Keratinocyte (primary cell): ENCODE measurements around the gene TMTC4. TPM values are rescaled to one million over a fixed set of nuclear protein-coding genes. Genes with fewer than 3 reads are reported as not detected.

ENCODE experiments used
- DNase-seq: peaks from one replicate; pipeline ENCODE4 v3.0.0-alpha.2; 2011; ENCODE audit warnings: low read depth, missing footprints, low spot score
- FAIRE-seq: peaks from 2 replicates; lab custom pipeline; 2011; peaks lifted over from hg19 to GRCh38; lab: Jason Lieb, UNC
- H2AFZ ChIP-seq: 2 replicates; pipeline ENCODE4 v1.6.0; 2012; ENCODE audit warnings: low read length, control low read depth, inconsistent platforms; ENCODE audit not compliant: control insufficient read depth
- H3K27ac ChIP-seq: 2 replicates; pipeline ENCODE4 v1.5.1; 2011; ENCODE audit warnings: low read length; ENCODE audit not compliant: control insufficient read depth, insufficient read depth
- H3K27me3 ChIP-seq: 3 replicates; pipeline ENCODE4 v1.6.0; 2011; ENCODE audit warnings: low read length; ENCODE audit not compliant: control insufficient read depth, insufficient read depth; ENCODE audit errors: extremely low read depth
- H3K36me3 ChIP-seq, 2 experiments: 2 replicates in 1 of 2; 3 replicates in 1 of 2; pipeline ENCODE4 v1.5.1; 2011; ENCODE audit warnings: low read length in 2 of 2, mild to moderate bottlenecking in 1 of 2; ENCODE audit not compliant: control insufficient read depth in 2 of 2, insufficient read depth in 2 of 2; ENCODE audit errors: extremely low read depth in 1 of 2
- H3K4me1 ChIP-seq: 3 replicates; pipeline ENCODE4 v1.5.1; 2011; ENCODE audit warnings: low read length; ENCODE audit not compliant: control insufficient read depth, insufficient read depth; ENCODE audit errors: extremely low read depth
- H3K4me2 ChIP-seq: 3 replicates; pipeline ENCODE4 v1.6.0; 2011; ENCODE audit warnings: low read depth, low read length; ENCODE audit not compliant: control insufficient read depth, insufficient read depth; ENCODE audit errors: extremely low read depth
- H3K4me3 ChIP-seq, 3 experiments: fragments of 200-600 bp in 1 of 3; sonication (generic) in 1 of 3; 2 replicates in 2 of 3; 3 replicates in 1 of 3; pipeline ENCODE4 v1.5.1; 2011 to 2016; ENCODE audit warnings: low read length in 3 of 3, mild to moderate bottlenecking in 3 of 3, control low read depth in 2 of 3, inconsistent platforms in 1 of 3, low read depth in 1 of 3, mixed read lengths in 1 of 3, mixed run types in 1 of 3, moderate library complexity in 1 of 3; ENCODE audit not compliant: control insufficient read depth in 2 of 3, insufficient read depth in 2 of 3; ENCODE audit errors: extremely low read depth in 1 of 3
- H3K79me2 ChIP-seq: 2 replicates; pipeline ENCODE4 v1.6.0; 2012; ENCODE audit warnings: low read length; ENCODE audit not compliant: control insufficient read depth, insufficient read depth
- H3K9ac ChIP-seq: 3 replicates; pipeline ENCODE4 v1.6.0; 2011; ENCODE audit warnings: low read length; ENCODE audit not compliant: control insufficient read depth, insufficient read depth; ENCODE audit errors: extremely low read depth
- H3K9me1 ChIP-seq: 3 replicates; pipeline ENCODE4 v1.6.0; 2011; ENCODE audit warnings: low read length; ENCODE audit not compliant: control insufficient read depth, insufficient read depth; ENCODE audit errors: extremely low read depth
- H3K9me3 ChIP-seq: 2 replicates; pipeline ENCODE4 v1.5.1; 2012; ENCODE audit warnings: low read depth, low read length; ENCODE audit not compliant: control insufficient read depth
- H4K20me1 ChIP-seq: 3 replicates; pipeline ENCODE4 v1.6.0; 2011; ENCODE audit warnings: low read length; ENCODE audit not compliant: control insufficient read depth, insufficient read depth; ENCODE audit errors: extremely low read depth
- CTCF ChIP-seq, 3 experiments: IDR thresholded peaks in 1 of 3; conservative IDR thresholded peaks in 1 of 3; optimal IDR thresholded peaks in 1 of 3; 2 replicates in 2 of 3; 3 replicates in 1 of 3; pipeline versions ENCODE3 to v1.5.1; 2011; ENCODE audit warnings: low read length in 3 of 3, mild to moderate bottlenecking in 3 of 3, moderate library complexity in 2 of 3, control low read depth in 1 of 3, inconsistent platforms in 1 of 3; ENCODE audit not compliant: insufficient read depth in 2 of 3; ENCODE audit errors: extremely low read depth in 1 of 3
- EZH2 ChIP-seq: IDR thresholded peaks from one replicate; pipeline ENCODE4 v1.6.1; 2012; ENCODE audit warnings: inconsistent platforms, mild to moderate bottlenecking, low read length, moderate library complexity
- dilution Hi-C: fragments of 300-500 bp; cut with MboI; formaldehyde crosslinking; loops from one replicate; pipeline ENCODE4 v1.7.0; 2020; ENCODE audit warnings: low sequenced_read_pairs; ENCODE audit not compliant: extremely low pct_ligation_motif_present
- polyA plus RNA-seq, 5 experiments: library from polyadenylated mRNA; depleted of rRNA in 3 of 5; stranded (reverse) in 3 of 5; stranded (forward) in 1 of 5; unstranded in 1 of 5; fragments of >200 nt; gene quantifications; 1 replicate in 1 of 5; 2 replicates in 3 of 5; 3 replicates in 1 of 5; pipeline versions ENCODE4 v1.2.1 to v1.2.3, GENCODE V29; 2011 to 2012; ENCODE audit warnings: missing spikeins in 2 of 5, low read depth in 1 of 5, low replicate concordance in 1 of 5

The TMTC4 gene
- polyA plus RNA-seq, 1 donor (not counting 4 experiments of a cell fraction or from before 2014, with no cell fraction given): 6.5 TPM

DNA sequence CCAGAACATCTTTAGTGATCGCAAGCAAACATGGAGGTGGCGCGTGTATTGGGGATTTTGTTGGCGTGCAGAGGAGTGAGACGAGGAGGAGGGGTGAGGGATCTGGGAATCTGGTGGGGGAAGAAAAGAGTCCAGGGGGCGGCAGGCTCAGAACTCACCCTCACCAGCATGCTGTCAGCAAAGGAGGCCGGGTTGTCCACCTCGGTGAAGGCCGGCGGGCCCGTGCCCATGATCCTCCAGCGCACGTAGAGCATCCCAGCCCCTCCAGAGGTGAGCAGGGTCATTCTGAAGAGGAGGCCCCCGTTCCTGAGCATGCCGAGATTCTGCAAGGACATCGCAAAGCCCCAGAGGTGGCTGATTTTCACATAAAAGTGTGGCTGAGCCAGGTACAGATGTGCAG is 37.2 kb downstream of the TMTC4 start:
- no peaks in the 10 kb centered on the region for H3K36me3 ChIP-seq
- FAIRE-seq: no peak
- no peak for TF ChIP-seq CTCF (optimal IDR thresholded peaks at IDR 0.05 in 1 of 3, IDR thresholded peaks at IDR 0.05 in 1 of 3, conservative IDR thresholded peaks at IDR 0.05 in 1 of 3; ENCODE audit: extremely low read depth in 1 of 3, insufficient read depth in 2 of 3, low read length in 3 of 3)
- no peak for TF ChIP-seq EZH2
- no peak overlapping the region for H3K4me2 ChIP-seq
- no peaks in the 10 kb centered on the region for H3K79me2 ChIP-seq
- H4K20me1 ChIP-seq: no peaks in the 10 kb centered on the region
- no peaks in the 10 kb centered on the region for H3K27me3 ChIP-seq
- H2AFZ ChIP-seq: no peak overlapping the region
- no peak overlapping the region for H3K4me3 ChIP-seq
- dilution Hi-C loops: no loop called here
- no peak for DNase-seq
- H3K9me1 ChIP-seq: no peaks in the 10 kb centered on the region
- no peaks in the 10 kb centered on the region for H3K4me1 ChIP-seq
- no peaks in the 10 kb centered on the region for H3K9me3 ChIP-seq
- no peak overlapping the region for H3K27ac ChIP-seq
- H3K9ac ChIP-seq: no peak overlapping the region

DNA sequence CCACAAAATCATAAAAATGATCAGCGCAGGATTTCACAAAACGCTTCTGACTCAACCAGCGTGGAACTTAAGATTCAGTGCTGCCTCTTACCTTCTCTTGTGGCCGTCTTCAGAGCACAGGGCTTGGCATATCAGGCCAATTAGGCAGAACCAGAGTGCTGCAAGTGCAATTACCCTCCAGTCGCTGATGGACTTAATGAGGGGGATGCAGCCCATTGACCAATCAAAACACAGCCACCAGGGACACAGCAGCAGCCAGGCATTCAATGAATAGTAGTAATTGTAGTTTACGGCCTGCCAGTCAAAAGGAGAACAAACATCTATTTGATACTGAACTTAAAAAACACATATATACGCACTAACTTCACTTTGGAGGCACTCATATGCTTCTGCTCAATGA is 38.2 kb downstream of the TMTC4 start:
- Histone ChIP-seq H3K9me1 (no peaks in the 10 kb centered on the region), H3K27ac (no peak overlapping the region), H3K36me3 (no peaks in the 10 kb centered on the region), H3K27me3 (no peaks in the 10 kb centered on the region), H3K4me3 (no peak overlapping the region), H3K9me3 (no peaks in the 10 kb centered on the region), H3K4me2 (no peak overlapping the region), H3K79me2 (no peaks in the 10 kb centered on the region), H3K9ac (no peak overlapping the region), H3K4me1 (no peaks in the 10 kb centered on the region), H4K20me1 (no peaks in the 10 kb centered on the region), H2AFZ (no peak overlapping the region)
- TF ChIP-seq EZH2 (no peak), CTCF (optimal IDR thresholded peaks at IDR 0.05 in 1 of 3, IDR thresholded peaks at IDR 0.05 in 1 of 3, conservative IDR thresholded peaks at IDR 0.05 in 1 of 3; ENCODE audit: extremely low read depth in 1 of 3, insufficient read depth in 2 of 3, low read length in 3 of 3) (no peak)
- DNase-seq (no peak), FAIRE-seq (no peak)
- dilution Hi-C loops: no loop called here
